Breast epithelium (tissue), 3 donors: ENCODE results near the gene MFRP.

ENCODE experiments used
- POLR2A ChIP-seq: fragments of 450-650 bp; IDR thresholded peaks from one replicate; pipeline ENCODE4 v1.6.1; 2016; ENCODE audit warnings: antibody characterized with exemption, mild to moderate bottlenecking, moderate library complexity
- TF ChIP-seq, protein P1 (sequence below), 3 donors: fragments of 450-650 bp; IDR thresholded peaks; one replicate each; pipeline ENCODE4 v1.5.1; 2016 to 2017; ENCODE audit warnings: antibody characterized with exemption in 3 of 3, mild to moderate bottlenecking in 3 of 3, moderate library complexity in 3 of 3

DNA sequence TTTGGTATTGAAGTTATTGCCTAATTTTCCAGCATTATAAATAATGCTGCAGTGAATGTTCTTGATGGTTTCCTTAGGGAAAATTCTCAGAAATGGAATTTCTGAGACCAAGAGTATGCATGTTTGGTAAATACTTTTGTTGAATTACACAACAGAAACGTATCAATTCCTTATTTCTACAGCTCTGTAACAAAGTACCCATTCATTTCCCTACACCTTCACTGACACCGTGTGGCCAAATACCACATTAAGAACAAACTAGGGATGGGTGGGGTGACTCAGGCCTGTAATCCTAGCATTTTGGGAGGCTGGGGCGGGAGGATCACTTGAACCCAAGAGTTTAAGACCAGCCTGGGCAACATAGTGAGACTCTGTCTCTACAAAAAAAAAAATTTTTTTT, 51.3 kb downstream of the MFRP start:
- TF ChIP-seq POLR2A: no peak
- TF ChIP-seq, protein P1, sequence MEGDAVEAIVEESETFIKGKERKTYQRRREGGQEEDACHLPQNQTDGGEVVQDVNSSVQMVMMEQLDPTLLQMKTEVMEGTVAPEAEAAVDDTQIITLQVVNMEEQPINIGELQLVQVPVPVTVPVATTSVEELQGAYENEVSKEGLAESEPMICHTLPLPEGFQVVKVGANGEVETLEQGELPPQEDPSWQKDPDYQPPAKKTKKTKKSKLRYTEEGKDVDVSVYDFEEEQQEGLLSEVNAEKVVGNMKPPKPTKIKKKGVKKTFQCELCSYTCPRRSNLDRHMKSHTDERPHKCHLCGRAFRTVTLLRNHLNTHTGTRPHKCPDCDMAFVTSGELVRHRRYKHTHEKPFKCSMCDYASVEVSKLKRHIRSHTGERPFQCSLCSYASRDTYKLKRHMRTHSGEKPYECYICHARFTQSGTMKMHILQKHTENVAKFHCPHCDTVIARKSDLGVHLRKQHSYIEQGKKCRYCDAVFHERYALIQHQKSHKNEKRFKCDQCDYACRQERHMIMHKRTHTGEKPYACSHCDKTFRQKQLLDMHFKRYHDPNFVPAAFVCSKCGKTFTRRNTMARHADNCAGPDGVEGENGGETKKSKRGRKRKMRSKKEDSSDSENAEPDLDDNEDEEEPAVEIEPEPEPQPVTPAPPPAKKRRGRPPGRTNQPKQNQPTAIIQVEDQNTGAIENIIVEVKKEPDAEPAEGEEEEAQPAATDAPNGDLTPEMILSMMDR (IDR thresholded peaks at IDR 0.05): no peak
